H9 (cell line): ENCODE results near the gene BEX4. TPM values are rescaled to one million over a fixed set of nuclear protein-coding genes. Genes with fewer than 3 reads are reported as not detected.

Experiments
- DNase-seq: peaks from one replicate; pipeline ENCODE4 v3.0.0-alpha.2; 2017
- H2AFZ ChIP-seq: one replicate; pipeline ENCODE4 v1.6.1; 2013; ENCODE audit warnings: mild to moderate bottlenecking, low read length, control low read depth, moderate library complexity
- H2AK5ac ChIP-seq: 2 replicates; pipeline ENCODE4 v1.6.1; 2013; ENCODE audit warnings: low read length, control low read depth, mixed read lengths; ENCODE audit not compliant: insufficient read length
- H2BK120ac ChIP-seq: one replicate; pipeline ENCODE4 v1.6.1; 2013; ENCODE audit warnings: low read depth, mild to moderate bottlenecking, low read length, control low read depth, inconsistent platforms; ENCODE audit not compliant: poor library complexity, severe bottlenecking
- H2BK12ac ChIP-seq: 2 replicates; pipeline ENCODE4 v1.6.1; 2013; ENCODE audit warnings: low read length, control low read depth, mixed read lengths, low read depth; ENCODE audit not compliant: insufficient read length
- H2BK15ac ChIP-seq: 2 replicates; pipeline ENCODE4 v1.6.1; 2013; ENCODE audit warnings: low read depth, low read length, control low read depth
- H2BK20ac ChIP-seq: one replicate; pipeline ENCODE4 v1.6.1; 2013; ENCODE audit warnings: low read depth, mild to moderate bottlenecking, low read length, control low read depth, inconsistent platforms; ENCODE audit not compliant: poor library complexity, severe bottlenecking
- H2BK5ac ChIP-seq: 2 replicates; pipeline ENCODE4 v1.6.1; 2013; ENCODE audit warnings: low read length, control low read depth, mixed read lengths; ENCODE audit not compliant: insufficient read length
- H3K14ac ChIP-seq: 2 replicates; pipeline ENCODE4 v1.6.1; 2013; ENCODE audit warnings: low read length, control low read depth; ENCODE audit not compliant: insufficient read depth
- H3K18ac ChIP-seq: 2 replicates; pipeline ENCODE4 v1.6.1; 2013; ENCODE audit warnings: low read depth, mild to moderate bottlenecking, mixed read lengths, low read length, control low read depth; ENCODE audit not compliant: insufficient read length
- H3K23ac ChIP-seq: 2 replicates; pipeline ENCODE4 v1.6.1; 2013; ENCODE audit warnings: low read length, control low read depth, mixed read lengths, low read depth; ENCODE audit not compliant: insufficient read length
- H3K23me2 ChIP-seq: 2 replicates; pipeline ENCODE4 v1.6.1; 2013; ENCODE audit warnings: low read depth, mild to moderate bottlenecking, mixed read lengths, low read length, control low read depth; ENCODE audit not compliant: insufficient read length, poor library complexity, severe bottlenecking
- H3K27ac ChIP-seq: 2 replicates; pipeline ENCODE4 v1.5.1; 2013; ENCODE audit warnings: low read length, control low read depth, mixed read lengths, low read depth; ENCODE audit not compliant: insufficient read length
- H3K27me3 ChIP-seq: 2 replicates; pipeline ENCODE4 v1.6.1; 2013; ENCODE audit warnings: low read length, control low read depth, inconsistent platforms; ENCODE audit not compliant: insufficient read depth
- H3K4ac ChIP-seq: 2 replicates; pipeline ENCODE4 v1.6.1; 2013; ENCODE audit warnings: low read depth, mild to moderate bottlenecking, control low read depth, inconsistent platforms, low read length, moderate library complexity
- H3K4me1 ChIP-seq: 2 replicates; pipeline ENCODE4 v1.6.1; 2013; ENCODE audit warnings: low read length, control low read depth, inconsistent platforms; ENCODE audit not compliant: insufficient read depth
- H3K4me2 ChIP-seq: 2 replicates; pipeline ENCODE4 v1.6.1; 2013; ENCODE audit warnings: low read length, control low read depth, mixed read lengths; ENCODE audit not compliant: insufficient read length, insufficient read depth
- H3K56ac ChIP-seq: 2 replicates; pipeline ENCODE4 v1.6.1; 2013; ENCODE audit warnings: low read depth, mild to moderate bottlenecking, mixed read lengths, low read length, control low read depth; ENCODE audit not compliant: insufficient read length
- H3K79me1 ChIP-seq: 2 replicates; pipeline ENCODE4 v1.6.1; 2013; ENCODE audit warnings: low read depth, mild to moderate bottlenecking, moderate library complexity, low read length, control low read depth, inconsistent platforms; ENCODE audit not compliant: insufficient read depth, poor library complexity, severe bottlenecking
- H3K79me2 ChIP-seq: 2 replicates; pipeline ENCODE4 v1.6.1; 2013; ENCODE audit warnings: low read length, control low read depth, inconsistent platforms; ENCODE audit not compliant: insufficient read depth
- H3K9ac ChIP-seq: 2 replicates; pipeline ENCODE4 v1.6.1; 2013; ENCODE audit warnings: low read length, control low read depth, mixed read lengths; ENCODE audit not compliant: insufficient read length; ENCODE audit errors: extremely low read depth
- H3K9me3 ChIP-seq: one replicate; pipeline ENCODE4 v1.6.1; 2013; ENCODE audit warnings: low read depth, low read length, inconsistent platforms; ENCODE audit not compliant: control insufficient read depth
- H3T11ph ChIP-seq: one replicate; pipeline ENCODE4 v1.6.1; 2013; ENCODE audit warnings: mild to moderate bottlenecking, low read length, control low read depth, inconsistent platforms
- H4K20me1 ChIP-seq: one replicate; pipeline ENCODE4 v1.6.1; 2013; ENCODE audit not compliant: control insufficient read depth, insufficient read length, insufficient read depth
- H4K5ac ChIP-seq: 2 replicates; pipeline ENCODE4 v1.6.1; 2013; ENCODE audit warnings: low read depth, mild to moderate bottlenecking, mixed read lengths, low read length, control low read depth; ENCODE audit not compliant: insufficient read length
- H4K8ac ChIP-seq: replicated peaks from 2 replicates; pipeline ENCODE4 v1.6.1; 2013; ENCODE audit warnings: low read length, control low read depth, mixed read lengths, low read depth; ENCODE audit not compliant: insufficient read length
- H4K91ac ChIP-seq: 2 replicates; pipeline ENCODE4 v1.6.1; 2013; ENCODE audit warnings: low read depth, mild to moderate bottlenecking, moderate library complexity, mixed read lengths, low read length, control low read depth; ENCODE audit not compliant: insufficient read length
- H3K27ac Mint-ChIP-seq, 3 experiments: 2 replicates in 2 of 3; 3 replicates in 1 of 3; pipeline ENCODE4 v1.8.0; 2020 to 2021; ENCODE audit warnings: mixed read lengths in 3 of 3, mild to moderate bottlenecking in 1 of 3, moderate library complexity in 1 of 3
- H3K27me3 Mint-ChIP-seq: 2 replicates; pipeline ENCODE4 v1.8.0; 2021; ENCODE audit warnings: low read depth, mild to moderate bottlenecking, moderate library complexity, mixed read lengths
- H3K36me3 Mint-ChIP-seq, 3 experiments: 2 replicates in 2 of 3; 3 replicates in 1 of 3; pipeline ENCODE4 v1.8.0; 2020 to 2021; ENCODE audit warnings: low read depth in 3 of 3, mixed read lengths in 3 of 3; ENCODE audit not compliant: insufficient read depth in 1 of 3
- H3K4me1 Mint-ChIP-seq, 2 experiments: 2 replicates each; pipeline ENCODE4 v1.8.0; 2020; ENCODE audit warnings: mixed read lengths in 2 of 2
- H3K4me3 Mint-ChIP-seq, 2 experiments: 2 replicates in 1 of 2; 3 replicates in 1 of 2; pipeline ENCODE4 v1.8.0; 2020 to 2021; ENCODE audit warnings: mild to moderate bottlenecking in 2 of 2, mixed read lengths in 2 of 2, moderate library complexity in 1 of 2
- H3K9me3 Mint-ChIP-seq, 2 experiments: 2 replicates in 1 of 2; 3 replicates in 1 of 2; pipeline ENCODE4 v1.8.0; 2020; ENCODE audit warnings: mild to moderate bottlenecking in 2 of 2, mixed read lengths in 2 of 2, moderate library complexity in 1 of 2
- WGBS: extraction: QIAGEN DNeasy Blood & Tissue Kit; methylation state at CpG from one replicate; pipeline ENCODE4 v1.1.7; 2013; ENCODE audit warnings: missing lambda C conversion rate, low lambda C conversion rate, mixed read lengths; ENCODE audit not compliant: insufficient read length; ENCODE audit errors: extremely low coverage; 5-methylcytosine and 5-hydroxymethylcytosine counted together
- total RNA-seq: library from RNA; stranded (reverse); gene quantifications from 2 replicates; pipeline ENCODE4 v1.2.1, GENCODE V29; 2021
- TF ChIP-seq, protein P1 (sequence below): fragments of 200-600 bp; sonication (generic); conservative IDR thresholded peaks from 3 replicates; pipeline ENCODE4 v1.8.0; 2021; ENCODE audit warnings: antibody characterized with exemption, mild to moderate bottlenecking

The BEX4 gene
- total RNA-seq, 1 experiment from 2014 or later, result 48.2 TPM

DNA sequence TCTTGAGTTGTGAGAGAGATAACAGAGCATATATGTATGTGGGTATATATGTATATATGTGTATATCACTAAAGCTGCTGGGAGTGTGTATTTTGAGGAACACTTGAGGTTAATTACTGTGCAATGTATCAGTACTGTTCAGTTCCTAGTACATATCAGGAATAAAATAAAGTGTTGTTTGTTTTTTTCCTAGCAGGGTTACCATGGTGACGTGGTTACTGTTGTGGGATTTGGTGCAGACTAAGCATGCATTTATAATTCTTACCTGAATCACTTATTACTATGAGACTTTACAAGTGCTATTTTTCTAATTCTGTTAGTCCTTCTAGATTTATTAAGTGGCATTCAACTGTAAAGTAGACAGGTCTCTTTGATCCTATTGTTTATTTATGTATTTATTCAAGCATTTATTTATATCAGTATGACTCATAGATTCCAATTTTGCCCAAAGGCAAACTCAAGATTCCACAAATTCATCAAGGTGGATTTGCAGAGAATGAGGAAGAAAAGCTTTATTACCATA, 26.9 kb upstream of the BEX4 start:
- Histone ChIP-seq H2AK5ac (no peak overlapping the region), H3K18ac (no peak overlapping the region), H3K56ac (no peak overlapping the region), H2AFZ (no peak overlapping the region), H2BK5ac (no peak overlapping the region), H3K4ac (no peak overlapping the region), H3K14ac (no peak overlapping the region), H3K23me2 (no peaks in the 10 kb centered on the region), H3K4me2 (no peak overlapping the region), H2BK15ac (no peak overlapping the region), H4K8ac (no peak overlapping the region), H3K79me2 (no peaks in the 10 kb centered on the region), H3T11ph (no peak overlapping the region), H2BK120ac (no peak overlapping the region), H3K23ac (no peak overlapping the region), H3K79me1 (no peaks in the 10 kb centered on the region), H4K20me1 (no peaks in the 10 kb centered on the region), H2BK12ac (no peak overlapping the region), H4K5ac (no peak overlapping the region), H4K91ac (no peak overlapping the region), H3K4me1 (no peaks in the 10 kb centered on the region), H3K27me3 (peaks cover 19% of the 10 kb centered on the region; the same call in 1 of the 2 replicates), H3K27ac (no peak overlapping the region), H3K9me3 (peaks cover 9% of the 10 kb centered on the region), H3K9ac (no peak overlapping the region), H2BK20ac (no peak overlapping the region)
- Mint-ChIP-seq H3K4me1 (peaks cover 0 to 9% of the 10 kb centered on the region in 2 experiments; a peak in 3 of 4 replicates), H3K9me3 (peaks cover 17 to 61% of the 10 kb centered on the region in 2 experiments; a peak in 4 of 5 replicates), H3K27me3 (peaks cover 86% of the 10 kb centered on the region), H3K36me3 (no peaks in the 10 kb centered on the region), H3K27ac (no peak overlapping the region), H3K4me3 (no peak overlapping the region)
- WGBS, result no CpG with 5 or more reads among the region's 1 CpG
- no peak for DNase-seq
- TF ChIP-seq, protein P1, sequence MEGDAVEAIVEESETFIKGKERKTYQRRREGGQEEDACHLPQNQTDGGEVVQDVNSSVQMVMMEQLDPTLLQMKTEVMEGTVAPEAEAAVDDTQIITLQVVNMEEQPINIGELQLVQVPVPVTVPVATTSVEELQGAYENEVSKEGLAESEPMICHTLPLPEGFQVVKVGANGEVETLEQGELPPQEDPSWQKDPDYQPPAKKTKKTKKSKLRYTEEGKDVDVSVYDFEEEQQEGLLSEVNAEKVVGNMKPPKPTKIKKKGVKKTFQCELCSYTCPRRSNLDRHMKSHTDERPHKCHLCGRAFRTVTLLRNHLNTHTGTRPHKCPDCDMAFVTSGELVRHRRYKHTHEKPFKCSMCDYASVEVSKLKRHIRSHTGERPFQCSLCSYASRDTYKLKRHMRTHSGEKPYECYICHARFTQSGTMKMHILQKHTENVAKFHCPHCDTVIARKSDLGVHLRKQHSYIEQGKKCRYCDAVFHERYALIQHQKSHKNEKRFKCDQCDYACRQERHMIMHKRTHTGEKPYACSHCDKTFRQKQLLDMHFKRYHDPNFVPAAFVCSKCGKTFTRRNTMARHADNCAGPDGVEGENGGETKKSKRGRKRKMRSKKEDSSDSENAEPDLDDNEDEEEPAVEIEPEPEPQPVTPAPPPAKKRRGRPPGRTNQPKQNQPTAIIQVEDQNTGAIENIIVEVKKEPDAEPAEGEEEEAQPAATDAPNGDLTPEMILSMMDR, result no peak
